M059J (cell line): ENCODE results near the gene NKIRAS1. TPM values are rescaled to one million over a fixed set of nuclear protein-coding genes. Genes with fewer than 3 reads are reported as not detected.
"Not testable (repeated sequence)": the region's sequence is repeated elsewhere in the genome, so short reads cannot be mapped to it uniquely, and the experiment has no call there.

Experiments
- DNase-seq: peaks from one replicate; pipeline ENCODE4 v3.0.0-alpha.2; 2012; ENCODE audit warnings: low read depth
- total RNA-seq: library from RNA; depleted of rRNA; stranded (reverse); fragments of >200 nt; shearing (Covaris generic); gene quantifications from 2 replicates; pipeline ENCODE4 v1.2.3, GENCODE V29; 2014

Gene NKIRAS1
- total RNA-seq, 1 experiment from 2014 or later = 11.9 TPM

GRCh38 chr3:23940775-23941174, 24.0 kb upstream of the NKIRAS1 start:
- no peak for DNase-seq

GRCh38 chr3:23938688-23939087, 21.9 kb upstream of the NKIRAS1 start:
- DNase-seq = no peak

DNA sequence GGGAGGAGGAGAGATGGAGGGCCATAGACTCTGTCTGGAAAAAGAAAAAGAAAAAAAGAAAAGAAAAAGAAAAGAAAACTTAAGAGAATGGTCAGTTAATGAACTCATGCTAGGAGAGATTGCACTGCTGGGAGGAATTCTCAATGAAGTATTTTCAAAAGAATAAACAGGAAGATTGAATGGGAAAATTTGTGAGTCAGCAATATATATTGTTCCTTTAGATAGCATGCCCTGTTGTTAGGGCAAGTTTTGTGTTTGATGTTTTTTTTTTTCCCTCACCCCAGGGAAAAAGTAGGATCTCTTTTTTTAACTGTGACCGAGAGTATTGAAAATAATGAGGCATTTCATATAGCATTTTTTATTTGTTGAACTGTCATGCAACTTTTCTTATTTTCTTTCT, 20.5 kb upstream of the NKIRAS1 start:
- no peak for DNase-seq

- no peak for DNase-seq
These were observed 17.5 kb upstream of the NKIRAS1 start for GRCh38 chr3:23934253-23934652.

DNA sequence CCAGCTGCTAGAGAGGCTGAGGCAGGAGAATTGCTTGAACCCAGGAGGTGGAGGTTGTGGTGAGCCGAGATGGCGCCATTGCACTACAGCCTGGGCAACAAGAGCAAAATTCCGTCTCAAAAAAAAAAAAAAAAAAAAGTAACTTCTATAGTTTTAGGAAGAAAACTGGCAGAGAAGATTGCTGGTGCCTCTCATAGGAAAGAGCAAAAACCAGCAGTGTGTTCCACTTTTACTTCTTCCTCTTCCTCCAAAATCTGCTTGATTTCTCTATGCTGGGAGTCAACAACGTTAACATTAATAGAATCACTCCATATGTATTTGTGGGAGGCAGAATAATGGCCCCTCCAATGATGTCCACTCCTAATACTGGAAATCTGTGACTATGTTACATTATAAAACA, 15.8 kb upstream of the NKIRAS1 start:
- no peak for DNase-seq

- DNase-seq = no peak
These were observed 14.8 kb upstream of the NKIRAS1 start for GRCh38 chr3:23931597-23931996.

- peak; percentile 33 for DNase-seq
These were observed 11.7 kb upstream of the NKIRAS1 start for GRCh38 chr3:23928524-23928923.

- no peak for DNase-seq
These were observed 9.9 kb upstream of the NKIRAS1 start for GRCh38 chr3:23926736-23927135.

DNA sequence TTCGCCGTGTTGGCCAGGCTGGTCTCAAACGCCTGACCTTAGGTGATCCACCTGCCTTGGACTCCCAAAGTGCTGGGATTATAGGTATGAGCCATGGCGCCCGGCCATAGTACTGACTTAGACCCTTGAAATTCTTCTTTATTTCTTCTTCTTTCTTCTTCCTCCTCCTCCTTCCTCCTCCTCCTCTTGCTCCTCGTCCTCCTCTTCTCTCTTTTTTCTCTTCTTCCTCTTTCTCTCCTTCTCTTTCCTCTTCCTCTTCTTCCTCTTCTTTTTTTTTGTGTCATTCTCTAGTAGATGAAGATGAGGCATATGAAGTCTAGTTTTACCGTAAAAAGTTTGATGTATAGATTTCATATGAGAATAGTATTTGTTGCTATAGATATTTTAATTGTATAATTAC, 9.5 kb upstream of the NKIRAS1 start:
- no peak for DNase-seq

DNA sequence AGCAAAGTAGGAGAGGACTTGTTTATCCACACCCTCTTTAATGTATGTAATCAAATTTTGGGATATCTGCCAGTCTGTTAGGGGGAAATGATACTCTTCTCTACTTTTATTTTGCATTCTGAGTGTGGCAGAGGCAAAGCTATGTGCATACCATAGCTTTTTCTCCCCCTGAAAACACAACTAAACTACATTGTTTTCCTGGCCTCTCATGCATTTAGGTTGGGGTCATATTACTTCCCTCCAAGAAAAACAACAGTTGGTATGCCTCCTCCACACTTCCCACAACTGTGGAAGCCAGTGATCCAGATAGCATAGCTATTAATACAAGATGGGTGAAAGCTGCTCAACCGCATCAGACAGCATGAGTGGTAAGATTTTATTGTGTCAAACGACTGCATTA, 7.0 kb upstream of the NKIRAS1 start:
- no peak for DNase-seq

- peak; percentile 14 for DNase-seq
These were observed 4.3 kb upstream of the NKIRAS1 start for GRCh38 chr3:23921052-23921511.

DNA sequence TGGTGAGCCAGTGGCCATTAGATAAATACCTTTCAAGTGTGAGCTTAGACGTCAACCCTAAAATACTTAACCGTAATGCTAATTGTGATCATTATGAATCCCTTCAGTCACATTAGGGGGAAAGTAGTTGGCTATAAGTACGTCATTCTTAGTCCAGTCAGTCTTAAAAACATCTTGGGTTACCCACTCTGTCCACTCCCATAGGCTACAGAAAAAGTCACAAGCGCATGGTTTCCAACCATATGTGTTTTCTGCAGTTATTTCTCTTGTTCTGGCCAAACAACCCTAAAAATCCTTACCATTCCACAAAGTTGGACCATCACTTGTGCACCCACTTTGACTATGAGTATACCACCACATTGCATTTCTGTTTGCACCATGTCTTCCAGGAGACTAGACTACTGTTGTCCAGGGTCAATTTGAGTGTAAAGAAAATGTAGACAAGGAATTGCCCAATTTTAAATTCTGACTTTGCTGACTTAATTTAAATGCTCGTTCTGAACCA, 3.4 kb upstream of the NKIRAS1 start:
- DNase-seq = no peak

DNA sequence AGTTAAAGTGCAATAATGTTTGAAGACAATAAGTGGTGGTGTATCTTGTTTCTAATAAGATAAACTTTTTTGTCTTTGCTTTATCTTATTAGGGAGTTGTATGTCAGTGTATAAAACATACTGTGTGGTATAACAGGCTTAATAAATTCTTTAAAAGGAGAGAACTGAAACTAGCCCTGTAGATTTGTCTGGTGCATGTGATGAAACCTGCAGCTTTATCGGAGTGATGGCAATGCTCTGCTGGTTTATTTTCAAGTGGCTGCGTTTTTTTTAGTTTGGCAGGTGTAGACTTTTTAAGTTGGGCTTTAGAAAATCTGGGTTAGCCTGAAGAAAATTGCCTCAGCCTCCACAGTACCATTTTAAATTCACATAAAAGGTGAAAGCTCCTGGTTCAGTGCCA, 2.8 kb upstream of the NKIRAS1 start:
- no peak for DNase-seq

DNA sequence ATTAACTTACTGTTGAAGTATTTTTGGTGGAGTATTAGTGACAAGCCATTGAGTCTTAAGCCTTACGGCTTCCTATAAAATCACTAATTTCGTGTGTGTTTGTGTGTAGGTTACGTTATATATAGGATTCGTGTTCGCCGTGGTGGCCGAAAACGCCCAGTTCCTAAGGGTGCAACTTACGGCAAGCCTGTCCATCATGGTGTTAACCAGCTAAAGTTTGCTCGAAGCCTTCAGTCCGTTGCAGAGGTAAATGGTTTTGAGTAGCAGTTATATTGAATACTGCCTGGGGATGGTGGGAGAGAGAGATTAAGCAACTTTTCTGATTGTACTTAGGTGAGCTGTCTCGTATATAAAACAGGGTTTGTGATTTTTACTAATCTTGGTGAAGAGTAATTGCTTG, 1.5 kb upstream of the NKIRAS1 start:
- DNase-seq = not testable (repeated sequence)

DNA sequence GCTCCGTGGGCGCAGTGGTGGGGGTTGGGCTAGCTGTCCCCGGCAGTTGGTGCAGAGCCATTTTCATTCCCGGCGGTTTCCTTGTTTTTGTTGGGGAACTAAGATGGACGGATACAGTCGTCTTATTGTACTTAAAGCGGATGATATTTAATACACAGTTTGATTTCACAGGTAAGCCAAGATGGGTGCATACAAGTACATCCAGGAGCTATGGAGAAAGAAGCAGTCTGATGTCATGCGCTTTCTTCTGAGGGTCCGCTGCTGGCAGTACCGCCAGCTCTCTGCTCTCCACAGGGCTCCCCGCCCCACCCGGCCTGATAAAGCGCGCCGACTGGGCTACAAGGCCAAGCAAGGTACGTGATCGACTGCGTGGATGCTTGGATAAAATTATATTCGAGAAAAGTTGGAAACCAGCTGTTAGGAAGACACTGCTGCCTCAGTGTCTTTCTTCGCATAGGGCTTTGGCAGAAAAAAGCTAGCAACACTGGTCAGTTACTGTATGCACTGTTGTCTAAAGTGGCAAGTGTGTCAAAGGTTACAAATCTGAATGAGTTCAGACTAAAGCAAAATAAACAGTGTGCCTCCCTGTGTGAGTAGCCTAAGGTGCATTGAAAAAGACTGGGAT, 1.0 kb upstream of the NKIRAS1 start:
- DNase-seq = peak; percentile 44

- DNase-seq = no peak
These were observed 471 bp downstream of the NKIRAS1 start for GRCh38 chr3:23916152-23916885.

- DNase-seq = no peak
These were observed 1.2 kb downstream of the NKIRAS1 start for GRCh38 chr3:23915537-23916108.

DNA sequence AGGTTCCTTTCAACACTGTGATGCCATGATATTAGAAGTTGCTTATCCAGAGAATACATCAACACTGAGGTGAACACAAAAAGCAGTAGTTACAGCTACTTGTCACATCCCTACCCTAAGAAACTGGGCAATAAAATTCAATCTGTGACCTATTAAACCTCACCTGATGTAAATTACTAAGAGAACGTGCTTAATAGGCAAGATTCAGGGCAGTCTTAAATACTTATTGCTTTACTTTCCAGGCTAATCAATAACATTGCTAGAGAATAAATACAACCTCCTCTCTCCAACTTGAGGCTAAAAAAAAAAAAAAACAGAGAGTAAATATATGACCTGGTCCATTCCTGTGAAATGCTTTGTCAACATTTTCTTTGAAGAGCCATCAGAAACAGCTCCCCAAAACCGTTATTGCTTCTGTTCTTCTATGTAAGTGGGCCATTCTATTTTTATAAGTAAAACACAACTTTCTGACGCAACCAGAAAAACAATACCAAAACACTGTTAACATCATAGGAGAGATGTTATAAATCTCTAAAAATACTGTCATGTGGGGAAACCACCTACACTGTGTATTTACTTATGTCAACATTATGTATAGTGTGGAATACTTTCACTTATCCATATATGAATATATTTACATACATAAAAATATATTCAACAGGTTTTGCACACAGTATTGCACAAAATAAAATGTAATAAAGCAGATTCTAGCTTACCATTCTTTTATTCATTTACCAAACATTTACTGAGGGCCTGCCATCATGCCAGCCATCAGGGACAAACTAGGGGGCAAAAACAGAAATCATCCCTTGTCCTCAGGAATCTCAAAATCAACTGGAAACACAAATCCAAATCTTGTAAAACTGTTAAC, 2.7 kb downstream of the NKIRAS1 start:
- no peak for DNase-seq

GRCh38 chr3:23913182-23913581, 3.6 kb downstream of the NKIRAS1 start:
- DNase-seq = no peak

- DNase-seq = not testable (repeated sequence)
These were observed 4.5 kb downstream of the NKIRAS1 start for GRCh38 chr3:23912335-23912734.

DNA sequence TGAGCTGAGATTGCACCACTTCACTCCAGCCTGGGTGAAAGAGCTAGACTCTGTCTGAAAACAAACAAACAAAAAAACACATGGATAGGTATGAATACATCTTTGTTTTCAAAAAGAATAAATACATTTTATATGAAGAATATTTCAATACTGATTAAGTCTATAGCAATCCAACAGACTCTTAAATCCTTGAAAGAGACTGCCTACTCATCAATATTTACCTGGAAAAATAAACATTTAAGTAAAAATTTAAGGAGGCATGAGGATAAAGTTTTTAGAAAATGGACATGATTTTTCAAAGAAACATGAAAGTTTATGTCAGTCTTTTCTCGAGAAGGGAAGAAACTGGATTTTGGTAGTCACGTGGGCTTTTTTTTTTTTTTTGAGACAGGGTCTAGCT, 5.4 kb downstream of the NKIRAS1 start:
- no peak for DNase-seq

DNA sequence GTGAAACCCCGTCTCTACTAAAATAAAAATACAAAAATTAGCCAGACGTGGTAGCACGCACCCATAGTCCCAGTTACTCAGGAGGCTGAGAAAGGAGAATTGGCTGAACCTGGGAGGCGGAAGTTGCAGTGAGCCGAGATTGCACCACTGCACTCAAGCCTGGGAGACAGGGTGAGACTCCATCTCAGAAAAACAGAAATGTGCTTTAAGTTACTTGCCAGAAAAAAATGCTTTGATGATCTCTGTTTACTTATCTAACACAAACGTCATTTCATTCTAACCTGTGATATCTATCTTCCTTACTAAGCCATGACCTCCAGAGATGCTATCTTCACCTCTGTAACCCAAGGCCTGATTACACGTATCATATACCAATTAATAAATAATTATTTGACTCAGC, 7.4 kb downstream of the NKIRAS1 start:
- no peak for DNase-seq
